Spinal cord (tissue), 10 donors: ENCODE data around the gene PDYN. TPM values are rescaled to one million over a fixed set of nuclear protein-coding genes. Genes with fewer than 3 reads are reported as not detected.

Experiments
- DNase-seq, 6 donors: peaks; one replicate each; pipeline versions ENCODE4 v3.0.0 to v3.0.0-alpha.2; 2013 to 2015; ENCODE audit warnings: low spot score in 6 of 6, low read depth in 4 of 6
- H3K27ac ChIP-seq: one replicate; pipeline ENCODE4 v1.5.1; 2013; ENCODE audit warnings: low read depth, low read length, control low read depth
- H3K27me3 ChIP-seq: one replicate; pipeline ENCODE4 v1.6.1; 2013; ENCODE audit warnings: low read length; ENCODE audit not compliant: control insufficient read depth, insufficient read depth
- H3K36me3 ChIP-seq: one replicate; pipeline ENCODE4 v1.6.1; 2013; ENCODE audit warnings: low read length; ENCODE audit not compliant: control insufficient read depth, insufficient read depth
- H3K4me1 ChIP-seq: one replicate; pipeline ENCODE4 v1.6.1; 2013; ENCODE audit warnings: low read length; ENCODE audit not compliant: control insufficient read depth, insufficient read depth
- H3K4me3 ChIP-seq: one replicate; pipeline ENCODE4 v1.5.1; 2013; ENCODE audit warnings: low read depth, low read length, control low read depth
- H3K9me3 ChIP-seq: one replicate; pipeline ENCODE4 v1.6.1; 2013; ENCODE audit warnings: low read length; ENCODE audit not compliant: control insufficient read depth, insufficient read depth
- WGBS: methylation state at CpG from one replicate; pipeline ENCODE4 v1.1.5; 2013; ENCODE audit warnings: missing lambda C conversion rate; ENCODE audit not compliant: insufficient coverage; 5-methylcytosine and 5-hydroxymethylcytosine counted together
- polyA plus RNA-seq, 2 donors: library from polyadenylated mRNA; unstranded; fragments of 120-200 nt; gene quantifications; one replicate each; pipeline ENCODE4 v1.2.1, GENCODE V29; 2013; ENCODE audit not compliant: insufficient read length in 2 of 2
- total RNA-seq, 2 donors: library from RNA; depleted of rRNA in 1 of 2; stranded (reverse); fragments of 120-200 nt in 1 of 2; fragments of >200 nt in 1 of 2; gene quantifications; one replicate each; pipeline versions ENCODE4 v1.2.3 to v1.2.4, GENCODE V29; 2013 to 2014
- donor health status: healthy.

The PDYN gene
- total and polyA plus RNA-seq, 4 donors = 1.2 to 11.0 (median 7.7) TPM

- H3K27me3 ChIP-seq = peaks cover 3% of the 10 kb centered on the region
- no peaks in the 10 kb centered on the region for H3K9me3 ChIP-seq
- H3K4me1 ChIP-seq = no peaks in the 10 kb centered on the region
- no peak overlapping the region for H3K4me3 ChIP-seq
- DNase-seq = no peak
- H3K27ac ChIP-seq = no peak overlapping the region
- H3K36me3 ChIP-seq = no peaks in the 10 kb centered on the region
- WGBS = 59% methylated on average over 14 of the region's 15 CpGs
These were observed 20.0 kb downstream of the PDYN start for GRCh38 chr20:1973601-1974440.

GRCh38 chr20:1971893-1972586, 21.8 kb downstream of the PDYN start:
- no CpG with 5 or more reads among the region's 5 CpGs for whole genome bisulfite sequencing
- DNase-seq = no peak

GRCh38 chr20:1968964-1969363, 24.9 kb downstream of the PDYN start:
- Histone ChIP-seq H3K4me3 (no peak overlapping the region), H3K9me3 (no peaks in the 10 kb centered on the region), H3K27ac (no peak overlapping the region), H3K4me1 (peaks cover 11% of the 10 kb centered on the region), H3K36me3 (no peaks in the 10 kb centered on the region), H3K27me3 (peaks cover 5% of the 10 kb centered on the region)
- DNase-seq = peak in 2 of 6 donors; percentile 49 to 81
- WGBS = 64% methylated on average over 3 of the region's 4 CpGs

More at GRCh38 chr20:1971893-1972586, 21.8 kb downstream of the PDYN start:
- H3K4me1 ChIP-seq = peaks cover 2% of the 10 kb centered on the region
- H3K4me3 ChIP-seq = no peak overlapping the region
- no peaks in the 10 kb centered on the region for H3K36me3 ChIP-seq
- H3K27ac ChIP-seq = no peak overlapping the region
- H3K27me3 ChIP-seq = peaks cover 3% of the 10 kb centered on the region
- H3K9me3 ChIP-seq = no peaks in the 10 kb centered on the region

- Histone ChIP-seq H3K4me3 (peak overlapping the region; percentile 18), H3K9me3 (no peaks in the 10 kb centered on the region), H3K27ac (no peak overlapping the region), H3K27me3 (peaks cover 5% of the 10 kb centered on the region), H3K36me3 (no peaks in the 10 kb centered on the region), H3K4me1 (peaks cover 11% of the 10 kb centered on the region)
- DNase-seq = peak in 3 of 6 donors; percentile 51 to 91 (median 84)
- WGBS = 5% methylated on average over 26 of the region's 28 CpGs
These were observed 28.1 kb downstream of the PDYN start for GRCh38 chr20:1965520-1966351.

- Histone ChIP-seq H3K27ac (no peak overlapping the region), H3K36me3 (no peaks in the 10 kb centered on the region), H3K9me3 (no peaks in the 10 kb centered on the region), H3K4me3 (no peak overlapping the region), H3K27me3 (peaks cover 5% of the 10 kb centered on the region), H3K4me1 (peaks cover 11% of the 10 kb centered on the region)
- 37% methylated on average over 14 of the region's 14 CpGs for WGBS
- peak in 1 of 6 donors; percentile 19 for DNase-seq
These were observed 29.0 kb downstream of the PDYN start for GRCh38 chr20:1964659-1965405.

GRCh38 chr20:1964061-1964460, 29.8 kb downstream of the PDYN start:
- H3K4me3 ChIP-seq = no peak overlapping the region
- WGBS = 90% methylated on average over 3 of the region's 4 CpGs
- no peak for DNase-seq
- H3K9me3 ChIP-seq = no peaks in the 10 kb centered on the region
- peaks cover 5% of the 10 kb centered on the region for H3K27me3 ChIP-seq
- H3K4me1 ChIP-seq = peaks cover 11% of the 10 kb centered on the region
- H3K36me3 ChIP-seq = no peaks in the 10 kb centered on the region
- H3K27ac ChIP-seq = no peak overlapping the region

- Histone ChIP-seq H3K4me3 (no peak overlapping the region), H3K36me3 (no peaks in the 10 kb centered on the region), H3K27me3 (peaks cover 5% of the 10 kb centered on the region), H3K27ac (no peak overlapping the region), H3K9me3 (no peaks in the 10 kb centered on the region), H3K4me1 (peaks cover 8% of the 10 kb centered on the region)
- no peak for DNase-seq
- WGBS = 90% methylated on average over 3 of the region's 5 CpGs
These were observed 32.5 kb downstream of the PDYN start for GRCh38 chr20:1961374-1961773.

GRCh38 chr20:1959156-1959555, 34.7 kb downstream of the PDYN start:
- no peaks in the 10 kb centered on the region for H3K4me1 ChIP-seq
- H3K4me3 ChIP-seq = no peak overlapping the region
- H3K27ac ChIP-seq = no peak overlapping the region
- peaks cover 2% of the 10 kb centered on the region for H3K27me3 ChIP-seq
- DNase-seq = no peak
- H3K36me3 ChIP-seq = no peaks in the 10 kb centered on the region
- no peaks in the 10 kb centered on the region for H3K9me3 ChIP-seq
- WGBS = no CpG with 5 or more reads among the region's 2 CpGs

GRCh38 chr20:1958426-1958825, 35.4 kb downstream of the PDYN start:
- no peak for DNase-seq
- no peak overlapping the region for H3K4me3 ChIP-seq
- WGBS = 100% methylated on average over 1 of the region's 2 CpGs
- peaks cover 2% of the 10 kb centered on the region for H3K27me3 ChIP-seq
- H3K27ac ChIP-seq = no peak overlapping the region
- no peaks in the 10 kb centered on the region for H3K36me3 ChIP-seq
- H3K9me3 ChIP-seq = no peaks in the 10 kb centered on the region
- no peaks in the 10 kb centered on the region for H3K4me1 ChIP-seq
